Hepatocyte (in vitro differentiated cells): ENCODE results near the gene PDE11A. TPM values are rescaled to one million over a fixed set of nuclear protein-coding genes. Genes with fewer than 3 reads are reported as not detected.

ENCODE experiments used
- DNase-seq: peaks from one replicate; pipeline ENCODE4 v3.0.0-alpha.2; 2016; ENCODE audit warnings: low spot score
- H2AFZ ChIP-seq: fragments of 200-600 bp; sonication (generic); 2 replicates; pipeline ENCODE4 v1.6.0; 2016; ENCODE audit warnings: antibody characterized with exemption, mild to moderate bottlenecking
- H3K27ac ChIP-seq: fragments of 200-600 bp; sonication (generic); 2 replicates; pipeline ENCODE4 v1.5.1; 2016; ENCODE audit warnings: mild to moderate bottlenecking
- H3K27me3 ChIP-seq: fragments of 200-600 bp; sonication (generic); 2 replicates; pipeline ENCODE4 v1.6.1; 2016
- H3K36me3 ChIP-seq: fragments of 200-600 bp; sonication (generic); replicated peaks from 2 replicates; pipeline ENCODE4 v1.5.1; 2016; ENCODE audit warnings: low read depth; ENCODE audit not compliant: insufficient read depth
- H3K4me1 ChIP-seq: fragments of 200-600 bp; sonication (generic); 2 replicates; pipeline ENCODE4 v1.5.1; 2016; ENCODE audit warnings: mild to moderate bottlenecking, moderate library complexity; ENCODE audit not compliant: insufficient read depth
- H3K4me2 ChIP-seq: fragments of 200-600 bp; sonication (generic); 2 replicates; pipeline ENCODE4 v1.6.0; 2016
- H3K4me3 ChIP-seq: fragments of 200-600 bp; sonication (generic); 2 replicates; pipeline ENCODE4 v1.5.1; 2016; ENCODE audit warnings: mild to moderate bottlenecking
- H3K79me2 ChIP-seq: fragments of 200-600 bp; sonication (generic); 2 replicates; pipeline ENCODE4 v1.6.0; 2017; ENCODE audit warnings: mild to moderate bottlenecking
- H3K9me2 ChIP-seq: fragments of 200-600 bp; sonication (generic); replicated peaks from 2 replicates; pipeline ENCODE4 v1.6.0; 2017; ENCODE audit warnings: mild to moderate bottlenecking; ENCODE audit not compliant: insufficient read depth
- H3K9me3 ChIP-seq: fragments of 200-600 bp; sonication (generic); 2 replicates; pipeline ENCODE4 v1.5.1; 2016; ENCODE audit warnings: low read depth, mild to moderate bottlenecking
- H4K20me1 ChIP-seq: fragments of 200-600 bp; sonication (generic); 2 replicates; pipeline ENCODE4 v1.6.0; 2016; ENCODE audit warnings: mild to moderate bottlenecking; ENCODE audit not compliant: insufficient read depth, poor library complexity, severe bottlenecking
- CTCF ChIP-seq: fragments of 200-600 bp; sonication (generic); IDR thresholded peaks from 2 replicates; pipeline ENCODE4 v1.5.1; 2016; ENCODE audit warnings: antibody characterized with exemption, mild to moderate bottlenecking; ENCODE audit not compliant: poor library complexity
- EZH2 ChIP-seq: fragments of 200-600 bp; sonication (generic); IDR thresholded peaks from 2 replicates; pipeline ENCODE4 v1.6.1; 2016; ENCODE audit warnings: antibody characterized with exemption, mild to moderate bottlenecking, borderline replicate concordance
- EZH2phosphoT487 ChIP-seq: fragments of 200-600 bp; sonication (generic); IDR thresholded peaks from one replicate; pipeline ENCODE4 v1.6.1; 2018; ENCODE audit warnings: antibody characterized with exemption, mild to moderate bottlenecking, low read depth, moderate library complexity; ENCODE audit not compliant: unreplicated experiment, severe bottlenecking
- WGBS: methylation state at CpG from one replicate; pipeline ENCODE4 v1.1.6; 2016; ENCODE audit warnings: low lambda C conversion rate; ENCODE audit errors: missing lambda C conversion rate; 5-methylcytosine and 5-hydroxymethylcytosine counted together
- polyA plus RNA-seq: library from polyadenylated mRNA; unstranded; fragments of >200 nt; fragmentation: Nextera tagmentation; extraction: Ambion mirVana; gene quantifications from 2 replicates; pipeline ENCODE4 v1.2.1, GENCODE V29; 2016
- total RNA-seq: library from RNA; depleted of rRNA; stranded (reverse); fragments of >200 nt; gene quantifications from 2 replicates; pipeline ENCODE4 v1.2.3, GENCODE V29; 2014

PDE11A gene
- total and polyA plus RNA-seq, 2 experiments from 2014 or later = 0.71 to 1.9 TPM

- H3K9me3 ChIP-seq = no peaks in the 10 kb centered on the region
- H3K9me2 ChIP-seq = no peaks in the 10 kb centered on the region
- no peaks in the 10 kb centered on the region for H3K36me3 ChIP-seq
- H3K27me3 ChIP-seq = no peaks in the 10 kb centered on the region
- H3K27ac ChIP-seq = no peak overlapping the region
- DNase-seq = no peak
- H3K4me1 ChIP-seq = no peaks in the 10 kb centered on the region
- H3K4me3 ChIP-seq = no peak overlapping the region
- no peak overlapping the region for H3K4me2 ChIP-seq
- H4K20me1 ChIP-seq = no peaks in the 10 kb centered on the region
- no peak for TF ChIP-seq EZH2
- no peak for TF ChIP-seq CTCF
- TF ChIP-seq EZH2phosphoT487 = no peak
- no peaks in the 10 kb centered on the region for H3K79me2 ChIP-seq
- WGBS = 86% methylated on average over 5 of the region's 5 CpGs
- H2AFZ ChIP-seq = no peak overlapping the region
These were observed 443.7 kb downstream of the PDE11A start for GRCh38 chr2:177628831-177629230.

GRCh38 chr2:177625744-177626650 is 446.6 kb downstream of the PDE11A start:
- no peak overlapping the region for H3K27ac ChIP-seq
- 67% methylated on average over 10 of the region's 10 CpGs for WGBS
- no peaks in the 10 kb centered on the region for H3K79me2 ChIP-seq
- no peak for TF ChIP-seq CTCF
- TF ChIP-seq EZH2phosphoT487 = no peak
- TF ChIP-seq EZH2 = no peak
- DNase-seq = no peak
- H3K4me2 ChIP-seq = no peak overlapping the region
- H3K9me2 ChIP-seq = no peaks in the 10 kb centered on the region
- no peaks in the 10 kb centered on the region for H3K9me3 ChIP-seq
- H3K27me3 ChIP-seq = no peaks in the 10 kb centered on the region
- H3K36me3 ChIP-seq = no peaks in the 10 kb centered on the region
- no peak overlapping the region for H2AFZ ChIP-seq
- no peak overlapping the region for H3K4me3 ChIP-seq
- H3K4me1 ChIP-seq = no peaks in the 10 kb centered on the region
- H4K20me1 ChIP-seq = no peaks in the 10 kb centered on the region

GRCh38 chr2:177622521-177622920 is 450.1 kb downstream of the PDE11A start:
- no peaks in the 10 kb centered on the region for H3K36me3 ChIP-seq
- no peaks in the 10 kb centered on the region for H3K9me3 ChIP-seq
- H3K27ac ChIP-seq = no peak overlapping the region
- peak overlapping the region; percentile 50 for H3K4me2 ChIP-seq
- H3K4me1 ChIP-seq = peaks cover 9% of the 10 kb centered on the region
- DNase-seq = peak; percentile 63
- 30% methylated on average over 4 of the region's 4 CpGs for WGBS
- TF ChIP-seq EZH2 (no peak), CTCF (peak; percentile 60), EZH2phosphoT487 (no peak)
- peak overlapping the region; percentile 23 for H2AFZ ChIP-seq
- no peaks in the 10 kb centered on the region for H4K20me1 ChIP-seq
- peaks cover 4% of the 10 kb centered on the region for H3K79me2 ChIP-seq
- no peaks in the 10 kb centered on the region for H3K9me2 ChIP-seq
- no peak overlapping the region for H3K4me3 ChIP-seq
- no peaks in the 10 kb centered on the region for H3K27me3 ChIP-seq
